ENCODE measurements around the gene RNF220. TPM values are rescaled to one million over a fixed set of nuclear protein-coding genes. Genes with fewer than 3 reads are reported as not detected.

RNF220 gene
- total RNA-seq, 1 donor from 2014 or later, result 74.3 TPM

- no peak for DNase-seq (ENCODE audit: extremely low read depth, low read depth, low spot score)
These were observed 110.4 kb downstream of the RNF220 start for GRCh38 chr1:44515416-44515815.

DNA sequence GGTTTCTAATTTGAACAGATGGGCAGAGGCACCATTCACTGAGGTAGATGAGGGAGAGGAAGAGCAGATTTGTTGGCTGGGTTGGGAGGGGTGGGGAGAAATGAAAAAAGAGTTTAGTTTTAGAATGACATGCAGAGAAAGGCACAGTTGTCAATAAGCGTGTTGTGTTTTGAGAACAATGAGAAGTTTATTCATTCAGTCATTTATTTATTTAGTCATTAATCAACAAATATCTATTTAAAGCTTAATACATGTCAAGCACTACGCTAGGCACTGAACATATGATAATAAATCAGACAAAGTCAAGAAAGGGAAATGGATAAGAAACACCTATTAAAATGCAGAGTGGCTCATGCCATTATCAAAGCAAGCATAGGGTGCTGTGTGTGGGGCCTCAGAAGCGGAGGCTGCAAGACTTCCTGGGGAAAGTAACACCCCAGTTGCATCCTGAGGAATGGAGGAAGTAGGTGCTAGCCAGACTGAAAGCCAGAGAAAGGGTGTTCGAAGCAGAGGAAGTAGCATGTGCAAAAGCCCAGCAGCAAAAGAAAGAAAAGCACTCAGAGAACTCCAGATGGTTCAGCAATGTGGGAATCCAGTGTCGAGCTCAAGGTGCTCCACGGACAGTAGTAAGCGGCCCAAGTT, 114.1 kb downstream of the RNF220 start:
- DNase-seq (ENCODE audit: extremely low read depth, low read depth, low spot score), result no peak

GRCh38 chr1:44521378-44522080, 116.5 kb downstream of the RNF220 start:
- no peak for DNase-seq (ENCODE audit: extremely low read depth, low read depth, low spot score)

DNA sequence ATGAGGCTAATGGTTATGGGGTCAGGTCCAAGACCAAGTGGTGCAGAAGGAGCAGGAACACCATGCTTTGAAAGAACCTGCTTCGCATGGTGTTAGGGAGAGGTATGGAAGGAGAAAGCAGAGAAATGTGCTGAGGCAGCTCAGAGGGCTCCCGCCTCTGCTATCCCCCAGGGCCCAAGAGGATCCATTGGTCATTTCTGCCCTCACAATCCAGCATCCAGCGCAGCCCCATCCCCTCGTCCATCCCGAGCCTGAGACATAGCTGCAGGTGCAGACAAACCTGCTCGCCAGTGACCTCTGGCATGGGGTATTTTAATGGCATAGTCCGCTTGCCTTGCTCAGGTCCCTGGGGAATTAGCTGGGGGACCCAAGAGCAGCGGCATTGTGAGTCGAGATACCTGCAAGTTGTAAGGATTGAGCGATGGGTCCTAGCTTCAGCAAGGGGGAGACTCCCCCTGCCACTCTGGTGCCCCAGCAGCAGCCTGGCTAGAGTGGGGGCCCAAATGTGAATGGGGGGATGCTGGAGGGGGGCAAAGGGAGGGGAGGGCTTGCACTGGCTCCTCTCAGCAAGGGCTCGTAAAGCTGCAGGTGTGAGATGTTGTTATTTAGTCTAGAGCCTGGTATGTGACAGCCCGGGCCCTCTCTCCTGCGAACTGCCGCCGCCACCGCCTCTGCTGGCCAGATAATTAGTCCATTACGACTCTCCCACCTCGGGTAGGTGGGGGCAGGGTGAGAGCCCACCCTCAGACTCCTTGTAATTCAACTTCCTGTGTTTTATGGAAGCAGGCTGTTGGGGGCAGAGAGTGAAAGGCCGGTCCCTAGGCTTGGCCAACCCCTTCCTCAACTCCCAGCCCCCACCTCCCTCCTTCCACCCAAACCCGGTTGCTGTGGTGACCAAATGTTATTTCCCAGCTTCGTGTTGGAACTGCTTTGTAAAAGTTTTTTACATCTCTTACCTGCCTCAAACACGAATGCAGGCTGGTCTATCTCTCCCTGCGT, 118.8 kb downstream of the RNF220 start:
- DNase-seq (ENCODE audit: extremely low read depth, low read depth, low spot score), result no peak

GRCh38 chr1:44524655-44525500, 119.8 kb downstream of the RNF220 start:
- no peak for DNase-seq (ENCODE audit: extremely low read depth, low read depth, low spot score)

DNA sequence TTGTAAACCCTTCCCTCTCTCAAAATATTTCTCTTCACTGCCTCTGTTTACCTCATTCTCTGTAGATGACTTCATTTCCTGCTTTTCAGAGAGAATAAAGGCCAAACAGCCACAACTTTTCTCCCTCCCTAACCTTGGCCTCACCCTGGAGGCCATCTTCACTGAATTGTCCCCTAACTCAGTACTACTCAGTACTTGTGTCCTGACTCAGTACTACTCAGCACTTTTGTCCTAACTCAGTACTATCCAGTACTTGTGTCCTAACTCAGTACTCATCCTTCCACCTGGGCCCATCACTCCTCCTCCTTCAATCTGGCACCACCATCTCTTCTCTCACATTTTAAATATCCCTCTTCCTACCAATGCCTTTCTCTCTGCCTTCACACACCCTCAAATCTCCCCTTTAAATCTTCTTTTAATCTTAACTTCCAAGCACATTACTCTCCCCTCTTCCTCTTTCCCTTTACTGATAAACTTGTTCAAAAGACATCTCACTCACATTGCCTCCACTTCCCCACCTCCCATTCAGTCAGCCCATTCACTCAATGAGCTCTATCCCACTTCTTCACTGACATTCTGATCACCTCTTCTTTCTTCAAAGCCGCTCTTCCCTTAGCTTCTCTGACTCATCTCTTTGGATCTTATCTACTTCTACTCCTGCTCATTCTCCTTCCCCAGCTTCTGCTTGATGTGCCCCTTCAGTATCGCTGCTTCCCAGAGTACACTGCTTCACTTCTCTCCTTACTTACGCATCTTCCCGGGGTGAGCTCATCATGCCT, 121.4 kb downstream of the RNF220 start:
- DNase-seq (ENCODE audit: extremely low read depth, low read depth, low spot score), result no peak

DNA sequence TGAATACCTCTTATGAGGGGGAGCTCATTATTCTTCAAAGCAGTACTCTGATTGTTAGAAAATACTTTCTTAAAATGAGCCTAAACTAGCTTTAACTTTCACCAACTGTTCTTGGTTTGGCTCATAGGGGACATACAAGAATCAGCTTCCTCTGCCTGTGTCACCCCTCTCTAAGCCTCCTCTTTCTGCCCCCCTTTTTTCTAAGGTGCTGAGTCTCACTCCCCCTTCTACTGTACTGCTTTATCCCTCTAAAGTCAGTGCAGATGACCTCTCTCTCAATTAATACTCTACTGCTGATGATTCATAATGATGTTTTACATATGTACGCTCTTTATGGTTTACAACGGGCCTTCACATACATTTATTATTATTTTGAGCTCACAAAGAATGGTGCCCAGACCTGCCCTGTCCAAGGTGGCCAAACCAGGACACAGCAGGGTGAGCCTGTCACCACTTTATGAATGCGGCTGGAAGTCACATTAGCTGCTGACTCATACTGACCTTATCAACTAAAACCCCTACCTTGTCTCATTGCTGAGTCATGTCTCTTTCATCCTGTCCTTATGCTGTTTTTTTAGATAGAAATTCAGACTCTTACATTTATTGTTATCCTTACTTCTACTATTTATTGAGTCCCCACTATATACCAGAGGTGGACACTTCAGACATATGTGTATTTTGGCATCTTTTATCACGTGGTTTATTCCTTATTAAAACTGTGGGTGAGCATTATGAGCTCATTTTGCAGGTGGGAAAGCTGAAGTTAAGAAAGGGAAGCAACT, 126.9 kb downstream of the RNF220 start:
- no peak for DNase-seq (ENCODE audit: extremely low read depth, low read depth, low spot score)

- DNase-seq (ENCODE audit: extremely low read depth, low read depth, low spot score), result no peak
These were observed 127.5 kb downstream of the RNF220 start for GRCh38 chr1:44532567-44532944.

GRCh38 chr1:44534771-44535170, 129.7 kb downstream of the RNF220 start:
- DNase-seq (ENCODE audit: extremely low read depth, low read depth, low spot score), result no peak

DNA sequence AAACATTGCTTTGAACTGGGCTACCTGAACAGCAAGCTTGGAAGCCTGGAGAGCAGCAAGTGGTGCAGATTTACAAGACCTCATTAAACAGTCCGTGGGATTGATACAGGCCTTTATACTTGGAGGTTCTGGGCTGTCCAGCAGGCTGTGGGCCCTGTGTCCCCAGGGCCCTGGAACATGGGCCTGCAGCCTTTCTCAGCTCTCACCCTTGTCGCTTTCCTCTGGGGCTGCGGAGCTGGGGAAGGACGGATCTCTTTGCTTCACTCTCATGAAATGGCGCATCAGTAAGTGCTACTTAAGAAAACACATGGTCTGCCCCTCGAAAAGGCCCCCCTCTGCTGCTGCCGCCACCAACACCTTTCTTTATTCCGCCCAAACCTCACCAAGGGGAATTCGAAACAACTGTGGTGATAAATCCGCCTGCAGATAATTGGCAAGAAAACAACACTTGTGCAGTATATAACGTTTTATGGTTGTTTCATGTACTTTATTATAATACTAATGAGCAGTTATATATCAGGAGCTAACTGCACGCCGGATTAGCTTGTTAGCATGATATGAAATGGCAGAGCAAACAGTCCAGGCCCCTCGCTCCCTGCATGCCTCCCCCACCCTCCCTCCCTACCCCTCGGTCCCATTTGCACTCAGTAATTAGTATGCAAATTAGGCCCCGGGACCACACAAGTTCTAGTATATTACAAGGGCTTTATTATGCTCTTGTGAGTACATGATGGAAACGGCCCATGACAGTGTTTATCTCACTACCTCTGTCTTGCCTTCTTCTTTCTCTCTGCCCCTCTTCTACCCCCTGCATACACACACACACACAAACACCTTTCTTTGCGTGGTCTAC, 131.5 kb downstream of the RNF220 start:
- DNase-seq (ENCODE audit: extremely low read depth, low read depth, low spot score), result no peak

- no peak for DNase-seq (ENCODE audit: extremely low read depth, low read depth, low spot score)
These were observed 132.5 kb downstream of the RNF220 start for GRCh38 chr1:44537538-44537937.

DNA sequence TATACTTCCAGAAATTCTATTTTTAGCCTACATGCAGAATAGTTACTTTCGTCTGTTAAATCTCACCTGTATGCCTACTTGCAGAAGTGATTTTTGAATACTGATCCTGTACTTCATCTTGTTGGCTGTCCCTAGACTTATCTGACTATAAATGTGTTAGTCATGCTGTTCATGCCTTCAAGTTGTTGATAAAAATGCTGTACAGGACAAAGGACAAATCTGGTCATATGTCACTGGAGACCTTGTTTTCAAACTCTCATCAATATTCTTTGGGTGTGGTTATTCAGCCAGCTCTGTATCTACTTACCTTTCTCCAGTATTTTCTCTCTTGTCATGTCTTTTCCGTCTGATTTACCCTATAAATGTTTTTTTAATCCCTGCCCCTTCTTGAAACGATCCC, 132.9 kb downstream of the RNF220 start:
- DNase-seq (ENCODE audit: extremely low read depth, low read depth, low spot score), result no peak

- no peak for DNase-seq (ENCODE audit: extremely low read depth, low read depth, low spot score)
These were observed 135.1 kb downstream of the RNF220 start for GRCh38 chr1:44539991-44540730.

DNA sequence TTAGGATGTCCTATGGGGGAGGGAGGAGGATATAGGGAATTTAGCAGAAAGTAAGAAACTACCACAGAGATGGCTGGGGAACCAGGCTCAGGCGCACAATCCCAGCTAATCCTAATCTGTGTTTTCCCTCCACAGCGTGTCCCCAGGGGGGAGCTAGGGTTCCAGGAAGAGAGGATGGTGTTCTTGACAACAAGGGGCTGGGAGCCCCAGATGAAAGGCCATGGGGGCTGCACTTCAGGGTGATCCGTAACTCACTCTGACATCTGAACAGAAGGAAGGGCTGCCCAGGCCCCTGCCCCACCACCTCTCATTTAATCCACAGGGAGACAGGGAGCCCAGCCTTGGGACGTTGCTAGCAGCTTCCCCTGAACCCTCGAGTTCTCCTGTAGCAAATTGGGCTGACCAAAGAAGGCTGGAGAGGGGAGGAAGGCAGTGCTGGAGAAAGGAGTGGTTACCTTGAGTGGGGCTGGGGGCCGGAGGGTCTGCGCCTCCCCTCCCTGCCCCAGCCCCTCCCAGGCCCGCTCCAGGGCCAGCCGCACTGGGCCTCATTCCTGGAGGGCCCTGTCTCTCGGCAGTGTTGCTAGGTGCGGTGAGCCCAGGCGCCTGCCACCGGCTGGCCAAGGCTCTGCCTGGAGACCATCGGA, 137.5 kb downstream of the RNF220 start:
- no peak for DNase-seq (ENCODE audit: extremely low read depth, low read depth, low spot score)

GRCh38 chr1:44543064-44543744, 138.1 kb downstream of the RNF220 start:
- DNase-seq (ENCODE audit: extremely low read depth, low read depth, low spot score), result no peak

DNA sequence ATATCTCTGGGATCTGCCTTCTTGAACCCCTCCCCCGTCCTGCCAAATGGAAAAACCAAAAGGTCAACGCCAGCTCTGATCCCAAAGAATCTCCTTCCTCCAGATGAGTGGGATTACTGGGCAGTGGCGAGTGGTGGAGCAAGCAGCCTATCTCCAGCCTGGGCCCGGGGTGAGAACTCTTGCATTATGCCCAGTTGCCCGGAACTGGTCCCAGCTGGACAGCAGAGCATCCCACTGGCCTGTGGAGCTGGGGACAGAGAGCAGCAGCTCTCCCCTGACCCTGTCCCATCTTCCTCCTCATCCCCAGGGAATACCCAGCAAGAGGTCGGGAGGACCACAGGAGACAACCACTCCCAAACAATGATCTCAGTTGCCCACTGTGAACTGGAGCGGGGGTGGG, 138.7 kb downstream of the RNF220 start:
- no peak for DNase-seq (ENCODE audit: extremely low read depth, low read depth, low spot score)

All from glomerular endothelial cell (primary cell).